Heart right ventricle (tissue), 16 donors: ENCODE data around the gene CTRB2. TPM values are rescaled to one million over a fixed set of nuclear protein-coding genes. Genes with fewer than 3 reads are reported as not detected.

Source experiments
- ATAC-seq, 8 donors: fragments of 200-7000 bp; cut with Tn5 transposase; one replicate each; pipeline ENCODE4 v1.9.1; 2020; ENCODE audit warnings: mild to moderate bottlenecking in 8 of 8, moderate library complexity in 8 of 8, moderate number of reproducible peaks in 1 of 8
- DNase-seq, 2 donors: peaks; one replicate each; pipeline ENCODE4 v3.0.0-alpha.2; 2020
- H3K27ac ChIP-seq, 10 donors: fragments of 200-600 bp; sonication (generic) in 2 of 10; one replicate each; pipeline versions ENCODE4 v1.5.0 to v1.8.0; 2020 to 2022; ENCODE audit warnings: mild to moderate bottlenecking in 3 of 10
- H3K27me3 ChIP-seq, 7 donors: fragments of 200-600 bp; one replicate each; pipeline ENCODE4 v1.8.0; 2021 to 2022; ENCODE audit warnings: mild to moderate bottlenecking in 2 of 7
- H3K36me3 ChIP-seq, 9 donors: fragments of 200-600 bp; sonication (generic) in 1 of 9; one replicate each; pipeline versions ENCODE4 v1.5.0 to v1.8.0; 2020 to 2022; ENCODE audit warnings: mild to moderate bottlenecking in 2 of 9
- H3K4me1 ChIP-seq, 9 donors: fragments of 200-600 bp; sonication (generic) in 1 of 9; one replicate each; pipeline versions ENCODE4 v1.5.0 to v1.8.0; 2020 to 2022; ENCODE audit warnings: mild to moderate bottlenecking in 4 of 9
- H3K4me3 ChIP-seq, 10 donors: fragments of 200-600 bp; sonication (generic) in 2 of 10; one replicate each; pipeline versions ENCODE4 v1.5.0 to v1.8.0; 2020 to 2022; ENCODE audit warnings: mild to moderate bottlenecking in 7 of 10, moderate library complexity in 2 of 10
- H3K9me3 ChIP-seq, 11 donors: fragments of 200-600 bp in 10 of 11; sonication (generic) in 2 of 11; one replicate each; pipeline versions ENCODE4 v1.5.0 to v1.8.0; 2013 to 2022; ENCODE audit warnings: mild to moderate bottlenecking in 2 of 11, control low read depth in 1 of 11, moderate library complexity in 1 of 11
- WGBS, 2 donors: extraction: QIAGEN DNeasy Blood & Tissue Kit; methylation state at CpG; one replicate each; pipeline ENCODE4 v1.1.7; 2013; ENCODE audit warnings: inconsistent platforms in 1 of 2; 5-methylcytosine and 5-hydroxymethylcytosine counted together
- intact Hi-C, 10 donors: fragments of 100-400 bp; cut with DNase I; formaldehyde crosslinking; loops; one replicate each; pipeline versions ENCODE4 v1.11.1 to v1.14.2; 2022
- polyA plus RNA-seq, 2 donors: library from polyadenylated mRNA; stranded (reverse); fragments of 200-250 nt; gene quantifications; one replicate each; pipeline ENCODE4 v1.2.3, GENCODE V29; 2013
- total RNA-seq, 10 donors: library from RNA; stranded (reverse); fragmentation: NEBNext Ultra II Directional in 3 of 10; extraction: Animal tissue kit (Norgen Biotek cat#: 25700) in 3 of 10; gene quantifications; one replicate each; pipeline versions ENCODE4 v1.2.1 to v1.2.4, GENCODE V29; 2021 to 2023
- TF ChIP-seq, protein P1 (sequence below), 9 donors: fragments of 200-600 bp; sonication (generic) in 2 of 9; IDR thresholded peaks; one replicate each; pipeline versions ENCODE4 v1.5.0 to v1.8.0; 2021 to 2022; ENCODE audit warnings: antibody characterized with exemption in 9 of 9, mild to moderate bottlenecking in 5 of 9, moderate library complexity in 1 of 9
- donor health status: Arrhythmogenic right ventricular cardiomyopathy.
- donor health status: ischemic (EF 13 %, LVEDD 7.1; RV severe dilation, severe dysfunction).
- donor health status: healthy with polysubstance abuse.
- donor health status: DM: no; HTN: yes; CAD: no.
- donor health status: DM: no; HTN: no; CAD: no.
- donor health status: ischemic (EF 25% LVEDD 6.9; RV normal size, moderate dysfunction).
- donor health status: ischemic (EF 25% LVEDD 5.7; RV mildly dilated, moderate dysfunction).
- donor health status: healthy.
- donor health status: DM: yes; HTN: yes; CAD: no.
- donor health status: Ischemic cardiomyopathy.
- donor health status: ischemic (EF 35%, LVEDD 5.7; RV mildly dilated, moderate dysfunction).
- donor health status: nonischemic (EF 11% LVEDD 7.7; RV severe dilation, severe dysfunction).
- donor health status: DM: yes; HTN: yes; CAD: no.
- donor health status: PGD.
- donor health status: ischemic (EF 29% LVEDD 5.4; RV normal size, mild dysfunction).
- donor health status: nonischemic (EF 23%, LVEDD 6.1; RV moderate dilation, normal function).

The CTRB2 gene
- total and polyA plus RNA-seq, 12 donors = 0.42 to 3.8 (median 2.8) TPM; not detected in 4

DNA sequence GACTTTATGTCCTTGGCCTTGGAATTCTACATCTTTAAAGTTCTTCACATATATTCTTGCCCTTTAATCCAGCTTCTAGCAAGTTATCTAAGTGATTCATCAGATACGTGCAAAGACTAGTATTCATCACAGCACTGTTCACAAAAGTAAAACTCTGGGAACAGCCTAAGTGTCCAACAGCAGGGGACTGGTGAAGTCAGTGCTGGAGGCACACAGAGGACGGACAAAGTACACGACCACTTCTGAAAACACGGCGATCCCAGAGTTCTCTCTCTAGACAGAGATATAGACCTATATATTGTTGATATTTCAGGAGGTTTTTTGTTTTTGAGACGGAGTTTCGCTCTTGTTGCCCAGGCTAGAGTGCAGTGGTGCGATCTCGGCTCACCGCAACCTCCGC is 24.6 kb upstream of the CTRB2 start:
- ATAC-seq (no peak), DNase-seq (no peak)
- peaks cover 0 to 29% (median 0%) of the 10 kb centered on the region in 7 donors for H3K27me3 ChIP-seq
- 91 to 92% methylated on average over 11 of the region's 11 CpGs for WGBS, 2 donors
- no peak overlapping the region for H3K27ac ChIP-seq
- H3K9me3 ChIP-seq = no peaks in the 10 kb centered on the region
- H3K4me3 ChIP-seq = no peak overlapping the region
- H3K4me1 ChIP-seq = peaks cover 6 to 45% (median 26%) of the 10 kb centered on the region in 9 donors
- peaks cover 0 to 89% (median 63%) of the 10 kb centered on the region in 9 donors for H3K36me3 ChIP-seq
- intact Hi-C loops = loop anchor here in 5 of 10 donors (5.0 to 10.0 kb wide), 6 partner anchors 34 to 171 kb away; no protein-coding TSS in a partner anchor
- TF ChIP-seq, protein P1, sequence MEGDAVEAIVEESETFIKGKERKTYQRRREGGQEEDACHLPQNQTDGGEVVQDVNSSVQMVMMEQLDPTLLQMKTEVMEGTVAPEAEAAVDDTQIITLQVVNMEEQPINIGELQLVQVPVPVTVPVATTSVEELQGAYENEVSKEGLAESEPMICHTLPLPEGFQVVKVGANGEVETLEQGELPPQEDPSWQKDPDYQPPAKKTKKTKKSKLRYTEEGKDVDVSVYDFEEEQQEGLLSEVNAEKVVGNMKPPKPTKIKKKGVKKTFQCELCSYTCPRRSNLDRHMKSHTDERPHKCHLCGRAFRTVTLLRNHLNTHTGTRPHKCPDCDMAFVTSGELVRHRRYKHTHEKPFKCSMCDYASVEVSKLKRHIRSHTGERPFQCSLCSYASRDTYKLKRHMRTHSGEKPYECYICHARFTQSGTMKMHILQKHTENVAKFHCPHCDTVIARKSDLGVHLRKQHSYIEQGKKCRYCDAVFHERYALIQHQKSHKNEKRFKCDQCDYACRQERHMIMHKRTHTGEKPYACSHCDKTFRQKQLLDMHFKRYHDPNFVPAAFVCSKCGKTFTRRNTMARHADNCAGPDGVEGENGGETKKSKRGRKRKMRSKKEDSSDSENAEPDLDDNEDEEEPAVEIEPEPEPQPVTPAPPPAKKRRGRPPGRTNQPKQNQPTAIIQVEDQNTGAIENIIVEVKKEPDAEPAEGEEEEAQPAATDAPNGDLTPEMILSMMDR (IDR thresholded peaks at IDR 0.05) = no peak

GRCh38 chr16:75230471-75231110 is 23.6 kb upstream of the CTRB2 start:
- H3K4me3 ChIP-seq = no peak overlapping the region
- ATAC-seq (peak in 3 of 8 donors; percentile 20 to 50 (median 28)), DNase-seq (no peak)
- H3K4me1 ChIP-seq = peaks cover 6 to 55% (median 26%) of the 10 kb centered on the region in 9 donors
- 65 to 72% methylated on average over 9 of the region's 9 CpGs for WGBS, 2 donors
- H3K27me3 ChIP-seq = peaks cover 0 to 35% (median 0%) of the 10 kb centered on the region in 7 donors
- H3K36me3 ChIP-seq = peaks cover 0 to 79% (median 60%) of the 10 kb centered on the region in 9 donors
- H3K27ac ChIP-seq = peak overlapping the region in 8 of 10 donors; percentile 10 to 51 (median 31)
- intact Hi-C loops = loop anchor here in 5 of 10 donors (5.0 to 10.0 kb wide), 6 partner anchors 33 to 172 kb away; no protein-coding TSS in a partner anchor
- TF ChIP-seq, protein P1 (IDR thresholded peaks at IDR 0.05) = no peak
- no peaks in the 10 kb centered on the region for H3K9me3 ChIP-seq

DNA sequence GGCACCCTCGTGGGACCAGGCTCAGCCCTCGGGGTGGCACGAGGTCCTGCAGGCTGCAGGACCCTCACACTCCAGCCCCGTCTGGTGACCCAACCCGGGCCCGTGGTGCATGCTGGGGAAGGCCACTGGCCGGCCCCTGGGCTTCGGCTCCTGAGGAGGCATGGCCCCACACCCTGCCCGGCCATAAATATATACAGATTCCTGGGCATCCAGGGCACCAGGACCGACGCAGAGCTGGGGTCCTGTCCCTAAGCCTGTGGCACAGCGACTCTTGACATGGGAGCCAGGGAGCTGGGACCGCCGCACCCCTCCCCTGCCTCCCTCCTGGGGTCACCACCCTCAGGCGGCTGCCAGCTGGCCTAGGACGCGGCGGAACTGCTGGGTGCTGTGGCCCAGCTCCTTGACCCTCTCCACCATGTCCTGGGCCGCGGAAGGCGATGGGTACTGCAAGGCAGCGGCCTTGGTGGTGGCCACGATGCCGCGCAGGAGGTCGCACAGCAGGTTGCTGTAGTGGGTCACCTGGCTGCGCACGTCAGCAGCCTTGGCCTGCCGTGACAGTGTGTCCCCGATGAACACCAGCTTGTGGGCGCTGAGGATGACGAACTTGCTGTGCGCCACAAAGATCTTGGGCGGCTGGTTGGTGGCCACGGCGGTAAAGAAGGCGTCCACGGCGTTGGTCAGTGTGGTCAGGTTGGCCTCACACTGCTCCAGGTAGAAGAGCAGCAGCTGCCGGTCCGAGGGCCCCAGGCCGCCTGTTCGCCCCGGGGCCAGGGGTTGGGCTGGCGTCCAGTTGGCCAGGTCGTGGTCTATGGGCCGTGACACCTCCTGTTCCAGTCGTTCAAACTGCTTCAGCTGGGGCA is 22.4 kb upstream of the CTRB2 start:
- DNase-seq (no peak), ATAC-seq (no peak)
- Histone ChIP-seq H3K4me3 (no peak overlapping the region), H3K9me3 (no peaks in the 10 kb centered on the region), H3K36me3 (peaks cover 0 to 67% (median 48%) of the 10 kb centered on the region in 9 donors), H3K27ac (peak overlapping the region in 3 of 10 donors; percentile 34 to 51 (median 38)), H3K27me3 (peaks cover 0 to 38% (median 0%) of the 10 kb centered on the region in 7 donors), H3K4me1 (peaks cover 4 to 56% (median 20%) of the 10 kb centered on the region in 9 donors)
- WGBS, 2 donors = 90 to 92% methylated on average over 48 of the region's 48 CpGs
- TF ChIP-seq, protein P1 (IDR thresholded peaks at IDR 0.05) = no peak
- intact Hi-C loops = loop anchor here in 5 of 10 donors (5.0 to 10.0 kb wide), 6 partner anchors 32 to 173 kb away; no protein-coding TSS in a partner anchor
